H1 (cell line): ENCODE results near the gene TSPAN4. TPM values are rescaled to one million over a fixed set of nuclear protein-coding genes. Genes with fewer than 3 reads are reported as not detected.

Source experiments
- CTCF ChIA-PET: fragments of 300-600 bp; sonication (Branson Sonifier 250); formaldehyde crosslinking; loops from one replicate; lab custom pipeline; 2021; ENCODE audit not compliant: partially characterized antibody; lab: Charles Lee
- POLR2A ChIA-PET: fragments of 300-600 bp; sonication (Branson Sonifier 250); formaldehyde crosslinking; loops from one replicate; lab custom pipeline; 2021; ENCODE audit warnings: inconsistent platforms; ENCODE audit not compliant: partially characterized antibody; lab: Charles Lee
- DNase-seq, 2 experiments: peaks; one replicate each; pipeline versions ENCODE4 v3.0.0 to v3.0.0-alpha.2; 2010 to 2022; ENCODE audit warnings: low spot score in 2 of 2, low read depth in 1 of 2, mixed read lengths in 1 of 2
- FAIRE-seq: peaks from 2 replicates; lab custom pipeline; 2011; peaks lifted over from hg19 to GRCh38; lab: Jason Lieb, UNC
- H2AFZ ChIP-seq: 2 replicates; pipeline ENCODE4 v1.8.1; 2012; ENCODE audit warnings: low read length, inconsistent platforms
- H2AK5ac ChIP-seq: 2 replicates; pipeline ENCODE4 v1.6.1; 2013; ENCODE audit warnings: low read depth, low read length
- H2BK120ac ChIP-seq: replicated peaks from 2 replicates; pipeline ENCODE3; 2013; ENCODE audit warnings: low read depth, low read length, inconsistent platforms
- H2BK12ac ChIP-seq: 2 replicates; pipeline ENCODE4 v1.6.1; 2013; ENCODE audit warnings: low read depth, low read length
- H2BK15ac ChIP-seq: 2 replicates; pipeline ENCODE4 v1.6.1; 2013; ENCODE audit warnings: low read length
- H2BK20ac ChIP-seq: 2 replicates; pipeline ENCODE4 v1.6.1; 2013; ENCODE audit warnings: low read length
- H2BK5ac ChIP-seq: 2 replicates; pipeline ENCODE4 v1.6.1; 2013; ENCODE audit warnings: low read depth, low read length
- H3K14ac ChIP-seq: 2 replicates; pipeline ENCODE4 v1.6.1; 2013; ENCODE audit warnings: inconsistent platforms; ENCODE audit not compliant: insufficient read length
- H3K18ac ChIP-seq: 2 replicates; pipeline ENCODE4 v1.6.1; 2013; ENCODE audit warnings: low read length; ENCODE audit errors: extremely low read depth
- H3K23ac ChIP-seq: 2 replicates; pipeline ENCODE4 v1.6.1; 2013; ENCODE audit warnings: inconsistent platforms; ENCODE audit not compliant: insufficient read length
- H3K23me2 ChIP-seq: 2 replicates; pipeline ENCODE4 v1.6.1; 2013; ENCODE audit warnings: low read depth, low read length
- H3K27ac ChIP-seq: 2 replicates; pipeline ENCODE4 v1.6.1; 2011; ENCODE audit warnings: low read depth, low read length, inconsistent platforms
- H3K27me3 ChIP-seq, 4 experiments: replicated peaks in 1 of 4; 1 replicate in 1 of 4; 2 replicates in 3 of 4; pipeline versions ENCODE4 v1.6.1 to v1.8.1; 2011 to 2013; ENCODE audit warnings: low read length in 3 of 4, mild to moderate bottlenecking in 3 of 4, inconsistent platforms in 2 of 4, mixed read lengths in 2 of 4, moderate library complexity in 1 of 4; ENCODE audit not compliant: control insufficient read depth in 3 of 4, insufficient read depth in 3 of 4; ENCODE audit errors: extremely low read depth in 1 of 4
- H3K36me3 ChIP-seq, 4 experiments: 2 replicates each; pipeline versions ENCODE4 v1.6.1 to v1.8.1; 2011 to 2013; ENCODE audit warnings: mild to moderate bottlenecking in 4 of 4, low read length in 3 of 4, moderate library complexity in 2 of 4, control low read depth in 1 of 4, inconsistent platforms in 1 of 4; ENCODE audit not compliant: insufficient read depth in 4 of 4, control insufficient read depth in 2 of 4
- H3K4ac ChIP-seq: replicated peaks from 2 replicates; pipeline ENCODE3; 2013; ENCODE audit warnings: low read length, low read depth, mixed read lengths, inconsistent platforms; ENCODE audit not compliant: insufficient read length
- H3K4me1 ChIP-seq, 4 experiments: replicated peaks in 1 of 4; 1 replicate in 1 of 4; 2 replicates in 3 of 4; pipeline versions ENCODE4 v1.6.1 to v1.8.1; 2011 to 2013; ENCODE audit warnings: low read length in 3 of 4, inconsistent platforms in 2 of 4, mixed read lengths in 1 of 4; ENCODE audit not compliant: insufficient read depth in 4 of 4, control insufficient read depth in 3 of 4
- H3K4me2 ChIP-seq, 2 experiments: 2 replicates each; pipeline versions ENCODE4 v1.6.1 to v1.8.1; 2011 to 2013; ENCODE audit warnings: low read depth in 2 of 2, low read length in 2 of 2, control low read depth in 1 of 2, inconsistent platforms in 1 of 2, mild to moderate bottlenecking in 1 of 2; ENCODE audit not compliant: insufficient read depth in 1 of 2
- H3K4me3 ChIP-seq, 4 experiments: fragments of 200-600, 300-600 bp in 1 of 4; sonication (generic), shearing (Covaris generic), sonication (Bioruptor Twin) in 1 of 4; 2 replicates each; pipeline versions ENCODE4 v1.5.1 to v1.8.1; 2011 to 2016; ENCODE audit warnings: low read length in 4 of 4, low read depth in 3 of 4, control low read depth in 2 of 4, inconsistent platforms in 2 of 4, mild to moderate bottlenecking in 2 of 4, mixed read lengths in 1 of 4, moderate library complexity in 1 of 4; ENCODE audit not compliant: insufficient read depth in 2 of 4; ENCODE audit errors: extremely low read depth in 1 of 4
- H3K56ac ChIP-seq: replicated peaks from 2 replicates; pipeline ENCODE3; 2013; ENCODE audit warnings: low read depth, mild to moderate bottlenecking, mixed read lengths, low read length, inconsistent platforms; ENCODE audit not compliant: insufficient read length
- H3K79me1 ChIP-seq: 2 replicates; pipeline ENCODE4 v1.6.1; 2013; ENCODE audit warnings: low read depth, low read length, control low read depth
- H3K79me2 ChIP-seq, 2 experiments: 2 replicates each; pipeline versions ENCODE4 v1.6.1 to v1.8.1; 2012 to 2013; ENCODE audit warnings: low read length in 2 of 2, mild to moderate bottlenecking in 2 of 2, inconsistent platforms in 1 of 2; ENCODE audit not compliant: insufficient read depth in 2 of 2, control insufficient read depth in 1 of 2
- H3K9ac ChIP-seq, 4 experiments: replicated peaks in 1 of 4; 1 replicate in 1 of 4; 2 replicates in 3 of 4; pipeline versions ENCODE4 v1.6.1 to v1.8.1; 2011 to 2013; ENCODE audit warnings: low read depth in 3 of 4, low read length in 3 of 4, control low read depth in 2 of 4, mild to moderate bottlenecking in 2 of 4, moderate library complexity in 2 of 4, inconsistent platforms in 1 of 4; ENCODE audit errors: extremely low read depth in 1 of 4
- H3K9me3 ChIP-seq, 2 experiments: 2 replicates each; pipeline versions ENCODE4 v1.6.1 to v1.8.1; 2012 to 2013; ENCODE audit warnings: mild to moderate bottlenecking in 2 of 2, moderate library complexity in 2 of 2, control low read depth in 1 of 2, inconsistent platforms in 1 of 2, low read depth in 1 of 2, low read length in 1 of 2, mixed read lengths in 1 of 2; ENCODE audit not compliant: insufficient read depth in 2 of 2
- H4K20me1 ChIP-seq, 2 experiments: replicated peaks in 1 of 2; 2 replicates each; pipeline versions ENCODE3 to v1.8.1; 2011 to 2013; ENCODE audit warnings: inconsistent platforms in 2 of 2, low read length in 2 of 2, mild to moderate bottlenecking in 1 of 2; ENCODE audit not compliant: insufficient read depth in 2 of 2, control insufficient read depth in 1 of 2
- H4K5ac ChIP-seq: 2 replicates; pipeline ENCODE4 v1.6.1; 2013; ENCODE audit warnings: low read length, low read depth, mixed read lengths, inconsistent platforms; ENCODE audit not compliant: insufficient read length
- H4K8ac ChIP-seq: 2 replicates; pipeline ENCODE4 v1.8.0; 2013; ENCODE audit warnings: mild to moderate bottlenecking, moderate library complexity, low read length, inconsistent platforms; ENCODE audit not compliant: insufficient read depth; ENCODE audit errors: extremely low read depth
- H4K91ac ChIP-seq: replicated peaks from 2 replicates; pipeline ENCODE3; 2013; ENCODE audit warnings: low read length, mixed read lengths, inconsistent platforms; ENCODE audit not compliant: insufficient read length
- CHD2 ChIP-seq: IDR thresholded peaks from 2 replicates; pipeline ENCODE4 v1.6.1; 2012; ENCODE audit warnings: low read length, improper control_type of control experiment
- CTBP2 ChIP-seq: IDR thresholded peaks from 2 replicates; pipeline ENCODE4 v1.7.0; 2011; ENCODE audit warnings: borderline replicate concordance, mild to moderate bottlenecking, moderate library complexity, mixed read lengths, low read length; ENCODE audit not compliant: insufficient read depth, insufficient read length
- CTCF ChIP-seq, 3 experiments: IDR thresholded peaks; 1 replicate in 2 of 3; 2 replicates in 1 of 3; pipeline versions ENCODE4 v1.5.1 to v1.6.1; 2011; ENCODE audit warnings: low read length in 3 of 3, mild to moderate bottlenecking in 3 of 3, inconsistent platforms in 2 of 3, low read depth in 1 of 3, moderate library complexity in 1 of 3; ENCODE audit not compliant: insufficient read depth in 1 of 3; ENCODE audit errors: control extremely low read depth in 1 of 3
- FOSL1 ChIP-seq: IDR thresholded peaks from 2 replicates; pipeline ENCODE4 v1.6.1; 2011; ENCODE audit warnings: mild to moderate bottlenecking, low read depth, low read length, moderate library complexity; ENCODE audit not compliant: insufficient read depth
- GTF2F1 ChIP-seq: IDR thresholded peaks from 2 replicates; pipeline ENCODE4 v1.6.1; 2012; ENCODE audit warnings: low read depth, low read length, improper control_type of control experiment, borderline replicate concordance
- RAD21 ChIP-seq, 2 experiments: IDR thresholded peaks in 1 of 2; conservative IDR thresholded peaks in 1 of 2; 2 replicates each; pipeline ENCODE4 v1.6.1; 2011; ENCODE audit warnings: low read depth in 2 of 2, low read length in 2 of 2, improper control_type of control experiment in 1 of 2, inconsistent platforms in 1 of 2, mild to moderate bottlenecking in 1 of 2, moderate library complexity in 1 of 2
- SP1 ChIP-seq: IDR thresholded peaks from 2 replicates; pipeline ENCODE4 v1.6.1; 2011; ENCODE audit warnings: low read depth, low read length
- WGBS, 2 experiments: shearing (Covaris generic) in 1 of 2; methylation state at CpG; one replicate each; pipeline versions ENCODE4 v1.1.6 to v1.1.7; 2013 to 2015; ENCODE audit warnings: low lambda C conversion rate in 2 of 2, mixed read lengths in 2 of 2, inconsistent platforms in 1 of 2, low coverage in 1 of 2, missing lambda C conversion rate in 1 of 2; ENCODE audit not compliant: insufficient replicate concordance in 2 of 2, insufficient coverage in 1 of 2, insufficient read length in 1 of 2; ENCODE audit errors: extremely low coverage in 1 of 2, missing lambda C conversion rate in 1 of 2; 5-methylcytosine and 5-hydroxymethylcytosine counted together
- polyA plus RNA-seq, 7 experiments: library from polyadenylated mRNA; depleted of rRNA in 3 of 7; stranded (reverse) in 5 of 7; unstranded in 2 of 7; fragments of >200 nt in 5 of 7; fragments of 200-250 nt in 2 of 7; gene quantifications; 1 replicate in 5 of 7; 2 replicates in 1 of 7; 4 replicates in 1 of 7; pipeline versions ENCODE4 v1.2.1 to v1.2.3, GENCODE V29; 2011 to 2013; ENCODE audit warnings: missing spikeins in 2 of 7, mixed read lengths in 2 of 7
- total RNA-seq: library from RNA; stranded (reverse); fragmentation: NEBNext Ultra II Directional; extraction: Animal tissue kit (Norgen Biotek cat#: 25700); gene quantifications from 2 replicates; pipeline ENCODE4 v1.2.1, GENCODE V29; 2021

TSPAN4 gene
- total and polyA plus RNA-seq, 2 of the 8 experiments (the other 6 are each of a cell fraction or from before 2014, with no cell fraction given): 74.1 to 145 TPM

DNA sequence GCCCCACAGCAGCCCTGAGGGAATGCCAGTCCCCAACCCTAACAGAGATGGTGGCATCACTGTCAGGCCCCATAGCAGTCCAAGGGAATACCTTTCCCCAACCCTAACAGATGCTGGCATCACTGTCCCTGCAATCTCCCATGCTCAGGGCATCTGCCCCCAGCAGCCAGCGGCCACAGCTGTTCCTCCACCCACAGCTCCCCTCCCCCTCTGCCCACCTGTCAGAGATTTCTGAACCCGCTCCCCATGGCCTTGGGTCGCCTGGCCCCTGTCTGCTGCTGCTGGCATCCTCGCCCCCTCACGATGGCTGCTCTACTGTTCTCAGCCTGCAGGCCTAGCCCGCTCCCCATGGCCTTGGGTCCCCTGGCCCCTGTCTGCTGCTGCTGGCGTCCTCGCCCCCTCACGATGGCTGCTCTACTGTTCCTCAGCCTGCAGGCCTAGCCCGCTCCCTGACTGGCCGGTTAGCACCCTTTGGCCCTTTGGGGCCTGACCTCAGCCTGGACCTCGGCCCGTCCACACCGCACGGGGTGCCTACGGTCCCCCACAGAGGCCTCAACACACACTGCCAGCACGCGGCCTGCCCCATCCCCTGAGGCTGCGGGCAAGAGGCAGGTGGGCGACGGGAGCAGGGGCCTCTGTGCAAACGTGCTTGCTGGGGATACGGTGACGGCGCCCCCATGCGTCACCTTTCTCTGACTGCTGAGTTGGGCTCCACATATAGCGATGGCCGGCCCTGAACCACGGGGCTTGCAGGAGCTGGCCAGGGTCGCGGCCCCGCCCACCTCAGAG lies 47.2 kb downstream of the TSPAN4 start:
- Histone ChIP-seq H4K20me1 (peaks cover 0 to 16% of the 10 kb centered on the region in 2 experiments), H3K27ac (no peak overlapping the region), H2BK5ac (no peak overlapping the region), H3K56ac (no peak overlapping the region), H2BK20ac (no peak overlapping the region), H3K4me2 (no peak overlapping the region), H3K9me3 (no peaks in the 10 kb centered on the region), H3K23ac (no peak overlapping the region), H3K79me1 (no peaks in the 10 kb centered on the region), H2AK5ac (no peak overlapping the region), H3K14ac (no peak overlapping the region), H2BK120ac (no peak overlapping the region), H2BK12ac (no peak overlapping the region), H3K4me1 (peaks cover 0 to 5% (median 3%) of the 10 kb centered on the region in 4 experiments; a peak in 4 of 7 replicates), H2AFZ (no peak overlapping the region), H3K27me3 (no peaks in the 10 kb centered on the region), H3K4me3 (no peak overlapping the region), H3K4ac (no peak overlapping the region), H3K9ac (no peak overlapping the region), H3K79me2 (no peaks in the 10 kb centered on the region), H4K8ac (no peak overlapping the region), H3K36me3 (peaks cover 0 to 12% (median 7%) of the 10 kb centered on the region in 4 experiments; a peak in 3 of 8 replicates), H2BK15ac (0 out of 2 replicates have a peak overlapping the region, but pooled peaks have one; percentile 46), H3K23me2 (no peaks in the 10 kb centered on the region), H4K91ac (no peak overlapping the region), H3K18ac (no peak overlapping the region), H4K5ac (no peak overlapping the region)
- ChIA-PET POLR2A (interaction anchor here (0.9 to 2.0 kb wide), 8 partner anchors 17 to 123 kb away, joined by 3 to 8 read pairs (median 4); partner anchors contain the start of genes CHID1 and TSPAN4), CTCF (interaction anchor here (0.6 to 4.9 kb wide), 16 partner anchors 8 to 161 kb away, joined by 3 to 25 read pairs (median 4); no protein-coding TSS in a partner anchor)
- TF ChIP-seq CTCF (IDR thresholded peaks at IDR 0.05; ENCODE audit: control extremely low read depth in 1 of 3, insufficient read depth in 1 of 3, low read depth in 1 of 3, low read length in 3 of 3) (peak in 2 of 3 experiments; percentile 29 to 34; a peak in 3 of 4 replicates), FOSL1 (no peak), CTBP2 (no peak), RAD21 (IDR thresholded peaks at IDR 0.05 in 1 of 2, conservative IDR thresholded peaks at IDR 0.05 in 1 of 2; ENCODE audit: low read depth in 2 of 2, low read length in 2 of 2) (peak; percentile 23 to 34; a peak in 2 of 4 replicates), CHD2 (no peak), SP1 (no peak), GTF2F1 (no peak)
- no peak for DNase-seq
- FAIRE-seq: no peak
- 86% methylated on average over 31 of the region's 32 CpGs; no CpG with 5 or more reads in 1 of the 2 experiments for WGBS, 2 experiments
